Suprapubic skin (tissue), 4 donors: ENCODE results near the gene NFKBIL1.

Experiments
- EP300 ChIP-seq: sonication (generic); formaldehyde crosslinking; IDR thresholded peaks from one replicate; pipeline ENCODE4 v1.6.1; 2017; ENCODE audit warnings: antibody characterized with exemption
- POLR2A ChIP-seq, 2 donors: fragments of 450-650 bp; IDR thresholded peaks; one replicate each; pipeline ENCODE4 v1.6.1; 2017; ENCODE audit warnings: antibody characterized with exemption in 2 of 2, mild to moderate bottlenecking in 2 of 2, moderate library complexity in 2 of 2
- POLR2AphosphoS5 ChIP-seq, 3 donors: sonication (generic); formaldehyde crosslinking; IDR thresholded peaks; one replicate each; pipeline ENCODE4 v1.6.1; 2017; ENCODE audit warnings: antibody characterized with exemption in 3 of 3
- TF ChIP-seq, protein P1 (sequence below), 2 donors: fragments of 200-600 bp in 1 of 2; fragments of 450-650 bp in 1 of 2; sonication (generic) in 1 of 2; IDR thresholded peaks; one replicate each; pipeline ENCODE4 v1.5.1; 2016 to 2019; ENCODE audit warnings: antibody characterized with exemption in 2 of 2, mild to moderate bottlenecking in 1 of 2, moderate library complexity in 1 of 2

- TF ChIP-seq, protein P1, sequence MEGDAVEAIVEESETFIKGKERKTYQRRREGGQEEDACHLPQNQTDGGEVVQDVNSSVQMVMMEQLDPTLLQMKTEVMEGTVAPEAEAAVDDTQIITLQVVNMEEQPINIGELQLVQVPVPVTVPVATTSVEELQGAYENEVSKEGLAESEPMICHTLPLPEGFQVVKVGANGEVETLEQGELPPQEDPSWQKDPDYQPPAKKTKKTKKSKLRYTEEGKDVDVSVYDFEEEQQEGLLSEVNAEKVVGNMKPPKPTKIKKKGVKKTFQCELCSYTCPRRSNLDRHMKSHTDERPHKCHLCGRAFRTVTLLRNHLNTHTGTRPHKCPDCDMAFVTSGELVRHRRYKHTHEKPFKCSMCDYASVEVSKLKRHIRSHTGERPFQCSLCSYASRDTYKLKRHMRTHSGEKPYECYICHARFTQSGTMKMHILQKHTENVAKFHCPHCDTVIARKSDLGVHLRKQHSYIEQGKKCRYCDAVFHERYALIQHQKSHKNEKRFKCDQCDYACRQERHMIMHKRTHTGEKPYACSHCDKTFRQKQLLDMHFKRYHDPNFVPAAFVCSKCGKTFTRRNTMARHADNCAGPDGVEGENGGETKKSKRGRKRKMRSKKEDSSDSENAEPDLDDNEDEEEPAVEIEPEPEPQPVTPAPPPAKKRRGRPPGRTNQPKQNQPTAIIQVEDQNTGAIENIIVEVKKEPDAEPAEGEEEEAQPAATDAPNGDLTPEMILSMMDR (IDR thresholded peaks at IDR 0.05), result no peak
- no peak for TF ChIP-seq POLR2AphosphoS5 (IDR thresholded peaks at IDR 0.05)
- no peak for TF ChIP-seq POLR2A (IDR thresholded peaks at IDR 0.05)
- TF ChIP-seq EP300, result no peak
These were observed 59.9 kb downstream of the NFKBIL1 start for GRCh38 chr6:31607317-31607716.
